Measurements from ENCODE around the gene WWC1.

- TF ChIP-seq CTCF (IDR thresholded peaks at IDR 0.05; ENCODE audit: low read length) (no peak), EZH2 (IDR thresholded peaks at IDR 0.05; ENCODE audit: borderline replicate concordance, low read length) (no peak)
Measured at GRCh38 chr5:168426007-168426863, 134.8 kb downstream of the WWC1 start.
